GM18907 (cell line): ENCODE results near the gene FCSK.
"Not testable (repeated sequence)": the region's sequence is repeated elsewhere in the genome, so short reads cannot be mapped to it uniquely, and the experiment has no call there.

ENCODE experiments used
- ATAC-seq: cut with Tn5 transposase; IDR thresholded peaks from one replicate; pipeline ENCODE4 v1.9.1; 2021; ENCODE audit warnings: mild to moderate bottlenecking, moderate library complexity; ENCODE audit not compliant: unreplicated experiment

The FCSK gene

DNA sequence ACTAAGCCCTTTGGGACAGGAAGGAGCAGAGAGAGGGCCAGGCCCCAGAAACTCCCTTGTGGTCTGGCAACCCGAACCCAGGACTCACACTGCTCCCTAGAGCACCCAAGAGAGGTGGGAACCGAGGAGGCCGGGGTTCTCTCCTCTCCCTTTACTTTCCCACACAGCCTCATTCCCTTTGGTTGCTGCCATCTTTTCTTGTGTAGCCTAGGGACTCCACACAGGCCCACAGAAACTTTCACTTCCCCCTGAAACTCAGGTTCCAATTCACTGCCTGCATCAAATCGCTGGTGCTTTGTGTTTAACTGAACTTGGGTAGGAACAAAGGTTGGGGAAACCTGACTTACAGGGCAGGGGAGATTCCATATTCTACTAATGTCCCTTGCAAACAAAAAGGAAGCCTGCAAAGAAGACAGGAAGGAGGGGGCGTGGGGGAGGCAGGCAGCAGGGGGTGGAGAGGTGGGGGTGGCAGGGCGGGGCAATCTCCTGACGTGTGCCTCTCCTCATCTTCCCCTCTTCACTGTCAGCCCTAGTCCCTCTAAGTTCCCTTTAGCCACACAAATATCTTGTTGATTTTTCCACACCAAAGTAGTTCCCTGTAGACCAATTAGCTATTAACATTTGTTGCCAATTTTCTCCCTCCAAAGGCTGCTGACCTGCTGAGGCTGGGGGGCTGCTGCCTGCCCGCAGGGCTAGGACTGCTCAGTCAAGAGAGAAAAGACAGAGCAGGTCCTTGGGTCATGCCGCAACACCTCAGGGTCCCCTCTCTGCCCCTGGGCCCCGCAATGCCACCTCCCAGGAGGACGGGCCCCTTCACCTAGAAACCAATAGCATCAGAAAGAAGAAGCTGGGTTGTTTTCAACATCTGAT is 23.5 kb upstream of the FCSK start:
- ATAC-seq, result peak; percentile 52

DNA sequence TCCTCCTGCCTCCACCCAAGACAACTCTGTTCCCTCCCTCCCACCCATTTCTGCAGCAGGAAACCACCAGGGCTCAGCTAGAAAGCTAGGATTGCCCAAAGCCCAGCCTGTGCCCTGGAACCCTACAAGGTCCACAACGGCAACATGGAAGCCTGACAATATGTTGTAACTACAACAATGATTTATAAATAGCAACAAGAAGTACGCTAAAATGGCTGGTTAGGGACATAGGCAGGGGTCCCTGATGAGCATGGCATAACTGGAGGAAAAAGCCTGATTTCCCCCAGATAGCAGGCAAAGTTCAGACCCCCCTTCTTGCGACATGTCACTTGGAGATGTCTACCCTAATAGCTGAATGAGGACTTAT is 22.1 kb upstream of the FCSK start:
- no peak for ATAC-seq

DNA sequence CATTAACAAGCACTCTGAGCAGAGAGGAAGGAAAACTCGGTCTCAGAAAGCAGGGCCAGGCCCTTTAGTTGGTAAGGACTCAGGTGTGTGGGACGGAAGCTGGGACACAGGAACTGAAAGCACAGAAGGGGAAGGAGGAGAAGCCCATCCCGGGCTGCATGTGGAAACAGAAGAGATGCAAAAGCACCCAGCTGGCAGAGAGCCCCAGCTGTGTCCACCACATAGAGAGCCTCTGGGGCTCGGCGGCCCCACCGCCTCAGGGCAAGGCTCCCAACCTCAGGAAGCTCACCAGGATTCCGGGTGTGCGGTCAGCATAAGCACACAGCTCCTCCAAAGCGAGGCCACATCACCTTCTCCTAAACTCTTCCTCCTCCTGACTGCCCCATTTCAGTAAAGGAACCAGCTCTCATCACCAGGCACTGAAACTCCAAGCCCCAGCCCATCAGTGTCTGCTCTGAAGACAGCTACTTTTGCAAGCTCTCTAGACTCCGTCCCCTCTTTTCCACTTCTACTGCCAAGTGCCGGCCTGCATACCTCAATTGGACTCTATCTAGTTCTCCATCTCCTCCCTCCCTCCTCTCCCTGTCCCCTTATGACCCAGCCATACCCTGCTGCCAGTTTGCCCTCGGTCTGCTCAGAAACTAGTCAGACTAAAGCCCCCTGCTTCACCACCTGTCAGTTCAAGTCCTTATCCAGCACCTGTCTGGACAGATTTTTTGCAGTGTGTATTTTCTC is 21.5 kb upstream of the FCSK start:
- no peak for ATAC-seq

DNA sequence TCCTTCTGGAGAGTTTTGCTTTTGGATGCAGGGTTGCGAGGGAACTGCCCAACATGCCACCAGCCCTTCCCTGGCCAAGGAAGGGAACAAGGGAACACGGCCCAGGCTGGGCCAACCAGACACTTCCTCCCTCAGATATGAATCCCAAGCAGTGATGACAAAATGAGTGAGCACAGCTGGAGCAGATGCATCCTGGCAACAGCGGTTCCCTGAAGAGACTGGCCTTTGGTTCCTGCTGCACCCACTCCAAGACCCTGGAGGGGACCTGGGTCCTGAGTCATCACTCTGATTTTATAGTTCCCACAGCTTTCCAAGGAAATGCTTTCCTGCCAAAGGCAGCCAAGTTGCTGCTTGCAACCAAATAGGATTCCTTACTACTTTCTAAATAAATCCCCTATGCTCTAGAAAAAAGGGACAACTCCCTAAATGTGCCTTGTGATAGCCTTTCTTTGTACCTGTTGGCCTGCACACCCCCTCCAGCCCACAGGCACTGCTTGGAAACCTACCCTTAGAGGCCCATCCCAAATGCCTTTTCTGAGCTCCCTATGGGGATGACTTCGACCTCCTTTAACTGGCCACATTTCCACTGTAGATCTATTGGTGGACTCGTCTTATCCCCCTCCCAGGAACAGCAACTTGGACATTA is 20.8 kb upstream of the FCSK start:
- no peak for ATAC-seq

DNA sequence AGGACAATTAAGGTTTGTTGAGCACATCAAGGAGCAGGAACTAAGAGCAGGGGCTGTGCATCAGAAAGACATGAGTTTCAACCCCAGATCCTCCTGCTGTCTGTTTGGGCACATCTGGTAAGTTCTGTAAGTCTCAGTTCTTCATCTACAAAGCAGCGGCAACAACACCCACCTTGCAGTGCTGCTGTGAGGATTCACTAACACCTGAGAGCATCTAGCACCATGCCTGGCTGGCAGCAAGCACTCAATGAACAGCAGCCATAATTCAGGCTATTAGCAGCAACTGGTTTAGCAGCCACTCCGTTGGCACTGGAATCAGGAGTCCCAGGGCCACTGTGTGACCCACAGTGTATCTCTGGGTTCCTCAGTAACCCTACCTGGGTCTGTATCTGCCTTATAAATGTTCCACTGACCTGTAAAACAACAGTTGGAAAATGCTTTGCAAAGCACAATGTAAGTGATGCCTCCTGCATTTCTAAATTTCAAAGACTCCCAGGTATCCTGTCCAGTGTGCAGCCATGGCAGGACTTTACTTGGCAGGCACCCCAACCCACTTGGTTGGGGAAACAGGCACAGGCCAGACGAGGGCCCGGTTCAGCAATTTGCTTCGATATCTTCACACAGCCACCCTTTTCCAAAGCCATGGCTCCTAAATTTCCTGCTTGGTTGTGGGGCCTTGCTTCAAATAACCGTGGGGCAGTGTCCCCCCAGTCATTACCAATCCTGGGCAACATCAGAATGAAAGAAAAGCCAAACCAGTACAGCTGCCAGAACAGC is 19.7 kb upstream of the FCSK start:
- no peak for ATAC-seq

DNA sequence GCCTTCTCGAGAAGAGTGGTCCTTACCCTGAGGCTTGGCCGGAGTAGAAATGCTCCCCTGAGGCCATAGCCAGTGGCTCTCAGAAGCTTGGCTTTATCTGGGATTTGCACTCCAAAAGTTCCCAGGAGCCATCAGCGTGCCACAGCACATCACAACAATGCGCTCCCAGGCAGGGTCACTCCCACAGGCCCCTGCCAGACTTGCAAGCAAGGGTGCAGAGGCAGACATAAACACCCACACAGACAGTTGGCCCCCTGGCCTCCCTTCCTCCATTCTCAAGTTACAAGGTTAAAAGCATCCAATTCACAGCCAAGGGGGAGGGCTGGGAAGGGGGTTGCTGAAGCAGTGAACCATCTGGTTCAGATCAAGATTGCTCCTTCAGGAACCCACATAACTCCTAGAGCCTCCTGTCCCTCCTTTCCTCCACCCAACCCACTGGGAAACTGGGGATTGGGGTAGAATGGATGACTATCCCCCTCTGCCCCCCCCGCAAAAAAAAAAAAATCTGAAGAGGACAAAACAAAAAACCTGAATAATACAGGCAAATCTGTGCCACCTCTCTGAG is 17.3 kb upstream of the FCSK start:
- ATAC-seq, result no peak

DNA sequence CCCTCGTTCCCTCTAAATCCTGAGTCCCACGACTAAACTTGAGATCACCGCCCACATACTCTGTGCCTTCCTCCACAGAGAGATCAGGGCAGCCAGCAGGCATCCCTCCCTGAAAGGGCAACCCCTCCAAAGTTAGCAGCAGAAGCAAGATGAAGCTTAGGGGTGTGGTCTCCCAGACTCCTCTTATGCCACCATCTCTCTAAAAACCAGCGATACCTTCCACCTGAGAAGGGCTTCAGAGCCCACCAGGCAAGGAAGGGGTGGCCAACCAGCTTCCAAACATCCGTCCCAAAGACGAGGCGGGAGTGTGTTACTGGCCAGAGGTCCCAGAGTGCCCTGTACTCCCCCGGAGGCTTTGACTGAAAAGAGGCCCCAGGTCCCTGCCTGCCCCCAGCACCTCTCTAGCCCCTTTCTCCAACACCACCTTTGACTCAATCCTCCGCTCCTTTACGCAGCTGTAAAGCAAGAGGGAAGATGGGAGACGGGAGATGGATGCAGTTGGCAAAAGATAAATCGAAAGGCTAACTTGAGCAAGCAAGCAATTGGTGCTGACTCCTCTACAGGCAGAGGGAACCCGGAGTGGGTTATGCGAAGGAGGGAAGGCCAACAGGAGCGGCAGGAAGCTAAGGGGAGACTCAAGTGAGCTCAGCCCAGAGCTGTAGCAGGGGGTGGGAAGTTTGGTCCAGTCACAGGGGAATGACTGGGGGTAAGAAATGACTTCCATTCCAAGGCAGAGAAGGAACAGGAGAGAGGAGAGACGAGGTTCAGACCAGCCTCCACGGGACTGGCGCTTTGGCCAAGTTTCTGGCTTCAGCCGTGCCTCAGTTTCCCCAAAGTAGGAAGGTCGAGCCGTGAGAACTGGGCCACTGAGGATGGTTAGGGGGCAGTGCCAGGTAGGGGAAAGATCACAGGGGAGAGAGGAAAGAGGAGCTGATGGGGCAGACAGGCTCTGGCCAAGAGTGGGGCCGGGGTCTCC is 16.5 kb upstream of the FCSK start:
- ATAC-seq, result no peak

DNA sequence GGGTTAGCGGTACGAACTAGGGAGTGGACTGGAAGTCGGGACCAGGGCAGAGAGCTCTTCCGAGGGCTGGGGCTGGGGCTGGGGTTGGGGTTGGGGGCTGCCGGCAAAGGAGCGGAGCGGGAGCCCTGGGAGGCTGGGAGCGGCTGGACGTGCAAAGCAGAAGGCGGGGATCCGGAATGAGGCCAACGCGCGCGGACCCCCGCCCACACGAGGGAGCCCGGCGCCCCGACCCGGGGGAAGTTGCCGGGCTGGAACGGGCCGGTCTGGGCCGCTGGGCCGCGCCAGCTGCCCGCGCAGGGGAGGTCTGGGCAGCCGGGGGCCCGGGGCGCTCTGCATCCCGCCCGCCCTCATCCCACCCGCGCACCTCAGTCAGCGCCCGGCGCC is 15.8 kb upstream of the FCSK start:
- ATAC-seq, result peak; percentile 3

DNA sequence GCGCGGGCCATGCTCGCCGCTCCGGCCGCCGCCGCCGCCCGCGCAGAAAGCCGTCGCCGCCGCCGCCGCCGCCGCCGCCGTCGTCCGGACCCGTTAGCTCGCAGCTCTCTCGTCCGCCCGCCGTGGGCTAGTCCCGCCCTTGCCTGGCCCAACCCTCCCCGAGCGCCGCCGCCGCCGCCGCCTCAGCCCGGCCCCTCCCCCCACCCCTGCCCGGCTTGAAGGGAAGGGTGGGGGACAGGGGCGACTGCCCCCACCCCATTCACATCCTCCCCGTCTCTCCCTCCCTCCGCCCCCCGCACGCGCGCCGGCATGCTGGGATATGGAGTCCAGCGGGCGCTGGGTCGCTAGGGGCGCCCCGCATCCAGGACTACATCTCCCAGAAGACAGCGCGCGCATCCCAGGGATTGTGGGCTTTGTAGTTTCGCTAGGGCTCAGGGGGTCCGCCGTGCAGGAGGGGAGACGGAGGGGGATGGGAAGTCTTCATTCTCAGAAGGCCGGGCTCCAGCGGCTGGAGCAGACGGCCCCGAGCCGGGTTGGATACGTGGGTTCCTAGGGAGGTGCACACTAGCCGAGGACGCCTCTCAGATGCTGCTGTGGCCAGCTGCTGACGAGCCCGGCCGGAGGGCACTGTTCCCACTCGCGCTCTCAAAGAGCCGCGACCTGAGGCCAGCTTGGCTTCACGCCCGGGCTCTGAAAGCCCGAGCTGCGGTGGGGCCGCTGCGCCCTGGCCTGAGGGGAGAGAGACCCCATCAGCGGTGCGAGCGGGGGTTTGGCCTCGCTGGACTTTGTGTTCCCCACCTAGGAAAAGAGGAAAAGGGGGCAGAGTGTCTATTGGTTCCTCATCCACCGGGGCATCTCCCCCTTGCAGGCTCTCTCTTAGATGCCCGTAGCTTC is 15.2 kb upstream of the FCSK start, which contains the start of gene ST3GAL2:
Gene ST3GAL2 (minus strand): TSS at position 132 of the 894 bp plus-strand sequence. CDS start 40,570 bp downstream, outside the sequence.
- ATAC-seq, result peak; percentile 81

DNA sequence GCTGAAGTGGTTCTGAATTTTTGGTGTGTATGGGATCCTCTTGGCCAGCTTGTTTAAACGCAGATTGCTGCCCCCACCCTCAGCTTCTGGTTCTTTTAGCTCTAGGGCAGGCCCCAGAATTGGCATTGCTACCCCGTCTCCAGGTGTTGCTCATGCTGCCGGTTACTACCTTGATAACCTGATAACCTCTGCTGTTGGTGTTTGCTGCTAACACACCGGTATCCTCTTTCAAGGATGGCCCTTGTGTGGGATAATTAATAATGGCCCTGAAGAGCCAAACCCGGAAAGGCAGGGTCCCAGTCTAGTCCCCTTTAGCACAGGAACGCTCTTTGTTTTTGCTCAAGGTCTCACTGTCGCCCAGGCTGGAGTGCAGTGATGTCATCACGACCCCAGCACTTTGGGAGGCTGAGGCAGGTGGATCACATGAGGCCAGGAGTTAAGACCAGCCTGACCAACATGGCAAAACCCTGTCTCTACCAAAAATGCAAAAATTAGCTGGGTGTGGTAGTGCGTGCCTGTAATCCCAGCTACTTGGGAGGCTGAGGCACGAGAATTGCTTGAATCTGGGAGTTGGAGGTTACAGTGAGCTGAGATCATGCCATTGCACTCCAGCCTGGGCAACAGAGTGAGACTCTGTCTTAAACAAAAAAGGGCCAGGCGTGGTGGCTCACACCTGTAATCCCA is 14.2 kb upstream of the FCSK start:
- no peak for ATAC-seq

DNA sequence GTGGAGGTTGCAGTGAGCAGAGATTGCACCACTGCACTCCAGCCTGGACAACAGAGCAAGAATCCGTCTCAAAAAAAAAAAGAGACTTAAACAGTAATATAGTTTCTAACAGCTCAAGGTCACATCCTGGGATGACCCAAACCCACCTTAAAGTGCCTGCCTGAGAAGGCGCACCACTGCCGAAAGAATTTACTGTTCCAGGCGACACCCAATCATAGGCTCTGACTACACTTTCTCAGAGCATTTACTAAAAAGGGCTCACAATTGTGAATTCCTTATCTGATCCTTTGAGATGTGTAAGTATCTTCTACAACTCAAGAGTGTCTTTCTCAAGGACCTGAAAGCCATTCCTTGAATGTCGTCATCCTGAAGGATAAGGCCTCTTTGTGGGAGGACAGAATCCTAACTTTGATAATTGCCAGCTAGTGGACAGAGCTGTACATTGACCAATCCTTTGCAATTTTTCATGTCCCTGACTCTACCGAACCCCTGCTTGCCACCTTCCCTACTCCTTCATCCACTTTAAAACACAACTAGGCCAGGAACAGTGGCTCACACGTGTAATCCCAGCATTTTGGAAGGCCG is 12.9 kb upstream of the FCSK start:
- ATAC-seq, result no peak

DNA sequence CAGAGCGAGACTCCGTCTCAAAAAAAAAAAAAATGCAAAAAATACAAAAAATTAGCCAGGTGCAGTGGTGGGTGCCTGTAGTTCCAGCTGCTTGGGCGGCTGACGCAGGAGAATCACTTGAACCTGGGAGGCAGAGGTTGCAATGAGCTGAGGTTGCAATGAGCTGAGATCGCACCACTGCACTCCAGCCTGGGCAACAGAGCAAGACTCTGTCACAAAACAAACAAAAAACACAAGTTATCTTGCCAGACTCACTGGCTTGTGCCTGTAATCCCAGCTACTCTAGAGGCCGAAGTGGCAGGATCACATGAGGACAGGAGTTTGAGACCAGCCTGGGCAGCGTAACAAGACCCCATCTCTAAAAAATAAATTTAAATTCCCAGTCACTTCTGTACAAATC is 12.1 kb upstream of the FCSK start:
- no peak for ATAC-seq

DNA sequence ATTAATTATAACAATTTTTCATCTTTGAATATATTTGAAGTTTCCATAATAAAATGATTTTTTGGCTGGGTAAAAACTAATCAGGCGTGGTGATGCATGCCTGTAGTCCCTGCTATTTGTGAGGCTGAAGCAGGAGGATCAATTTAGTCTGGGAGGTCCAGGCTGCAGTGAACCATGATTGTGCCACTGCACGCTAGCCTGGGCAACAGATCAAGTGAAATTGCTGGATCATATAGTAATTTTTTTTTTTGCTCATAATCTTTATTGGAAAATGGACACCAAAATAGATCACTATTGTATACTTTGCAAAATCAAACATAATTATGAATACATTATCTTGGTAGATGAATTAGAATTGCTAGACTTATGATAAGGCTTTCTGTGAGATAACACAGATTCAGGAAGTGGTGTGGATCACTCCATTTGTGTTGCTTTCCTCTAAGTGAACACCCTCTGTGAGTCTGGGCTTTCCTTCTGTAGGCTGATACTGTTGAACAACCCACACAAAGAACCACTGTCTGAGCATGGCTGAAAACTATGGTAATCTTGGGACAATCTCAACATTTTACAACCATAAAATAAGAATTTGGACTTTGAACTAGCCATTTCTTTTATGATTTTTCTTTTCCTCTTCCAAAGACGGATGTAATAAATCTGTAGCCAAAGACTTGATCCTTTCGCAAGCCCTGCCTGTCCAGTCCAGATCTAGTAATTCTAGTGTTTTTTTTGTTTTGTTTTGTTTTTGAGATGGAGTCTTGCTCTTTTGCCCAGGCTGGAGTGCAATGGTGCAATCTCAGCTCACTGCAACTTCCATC is 9.9 kb upstream of the FCSK start:
- no peak for ATAC-seq

DNA sequence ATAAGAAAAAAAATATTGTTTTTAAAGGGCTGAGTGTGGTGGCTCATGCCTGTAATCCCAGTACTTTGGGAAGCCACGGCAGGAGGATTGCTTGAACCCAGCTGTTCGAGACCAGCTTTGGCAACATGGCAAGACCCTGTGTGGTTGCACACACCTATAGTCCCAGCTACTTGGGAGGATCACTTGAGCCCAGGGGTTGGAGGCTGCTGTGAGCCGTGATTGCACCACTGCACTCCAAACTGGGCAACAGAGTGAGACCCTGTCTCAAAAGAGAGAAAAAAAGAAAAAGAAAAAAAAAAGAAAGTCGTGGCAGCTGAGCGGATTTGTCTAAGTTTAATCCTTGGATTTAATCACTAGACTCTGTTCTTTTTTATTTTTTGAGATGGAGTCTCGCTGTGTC is 6.3 kb upstream of the FCSK start:
- no peak for ATAC-seq

DNA sequence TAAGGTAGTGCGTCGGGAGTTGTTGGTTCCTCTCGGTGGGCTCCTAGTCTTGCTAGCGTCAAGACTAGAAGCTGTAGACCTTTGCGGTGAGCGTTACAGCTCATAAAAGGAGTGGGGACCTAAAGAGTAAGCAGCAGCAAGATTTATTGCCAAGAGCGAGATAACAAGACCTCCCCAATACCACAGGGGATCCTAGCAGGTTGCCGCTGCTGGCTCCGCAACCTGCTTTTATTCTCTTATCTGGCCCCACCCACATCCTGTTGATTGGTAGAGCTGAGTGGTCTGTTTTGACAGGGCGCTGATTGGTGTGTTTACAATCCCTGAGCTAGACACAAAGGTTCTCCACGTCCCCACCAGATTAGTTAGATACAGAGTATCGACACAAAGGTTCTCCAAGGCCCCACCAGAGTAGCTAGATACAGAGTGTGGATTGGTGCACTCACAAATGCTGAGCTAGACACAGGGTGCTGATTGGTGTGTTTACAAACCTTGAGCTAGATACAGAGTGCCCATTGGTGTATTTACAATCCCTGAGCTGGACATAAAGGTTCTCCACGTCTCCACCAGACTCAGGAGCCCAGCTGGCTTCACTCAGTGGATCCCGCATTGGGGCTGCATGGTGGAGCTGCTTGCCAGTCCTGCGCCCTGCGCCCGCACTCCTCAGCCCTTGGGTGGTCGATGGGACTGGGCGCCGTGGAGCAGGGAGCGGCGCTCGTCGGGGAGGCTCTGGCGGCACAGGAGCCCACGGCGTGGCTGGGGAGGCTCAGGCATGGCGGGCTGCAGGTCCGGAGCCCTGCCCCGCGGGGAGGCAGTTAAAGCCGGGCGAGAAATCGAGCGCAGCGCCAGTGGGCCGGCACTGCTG is 4.0 kb upstream of the FCSK start:
- not testable (repeated sequence) for ATAC-seq

DNA sequence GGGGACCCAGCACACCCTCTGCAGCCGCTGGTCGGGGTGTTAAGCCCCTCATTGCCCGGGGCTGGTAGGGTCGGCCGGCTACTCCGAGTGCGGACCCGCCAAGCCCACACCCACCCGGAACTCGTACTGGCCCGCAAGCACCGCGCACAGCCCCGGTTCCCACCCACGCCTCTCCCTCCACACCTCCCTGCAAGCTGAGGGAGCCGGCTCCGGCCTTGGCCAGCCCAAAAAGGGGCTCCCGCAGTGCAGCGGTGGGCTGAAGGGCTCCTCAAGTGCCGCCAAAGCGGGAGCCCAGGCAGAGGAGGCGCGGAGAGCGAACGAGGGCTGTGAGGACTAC is 3.4 kb upstream of the FCSK start:
- ATAC-seq, result not testable (repeated sequence)
